HepG2 (cell line): Measurements from ENCODE around the gene HTR7. TPM values are rescaled to one million over a fixed set of nuclear protein-coding genes. Genes with fewer than 3 reads are reported as not detected.

ENCODE experiments used
- CENPT ChIP-seq: sonication (generic); formaldehyde crosslinking; IDR thresholded peaks from 2 replicates; pipeline ENCODE4 v1.8.0; 2022; ENCODE audit warnings: low read depth, mild to moderate bottlenecking, moderate library complexity, missing genetic modification reagents
- FOSL1 ChIP-seq: sonication (generic); formaldehyde crosslinking; IDR thresholded peaks from 2 replicates; pipeline ENCODE4 v1.9.0; 2021; ENCODE audit warnings: missing genetic modification reagents, borderline replicate concordance
- GATAD1 ChIP-seq: IDR thresholded peaks from 2 replicates; pipeline ENCODE4 v1.6.1; 2016; ENCODE audit warnings: missing genetic modification reagents, missing compliant biosample characterization
- NAIF1 ChIP-seq: sonication (generic); formaldehyde crosslinking; IDR thresholded peaks from 2 replicates; pipeline ENCODE4 v1.5.0; 2020; ENCODE audit warnings: mild to moderate bottlenecking, missing genetic modification reagents, borderline replicate concordance
- NFIC ChIP-seq: IDR thresholded peaks from 2 replicates; pipeline ENCODE4 v1.6.1; 2012; ENCODE audit warnings: mild to moderate bottlenecking, low read length, inconsistent platforms
- NR2F6 ChIP-seq, 2 experiments: IDR thresholded peaks; 2 replicates each; pipeline ENCODE4 v1.6.1; 2016; ENCODE audit warnings: antibody characterized with exemption in 1 of 2, mild to moderate bottlenecking in 1 of 2
- PTBP1 ChIP-seq: fragments of 200-400 bp; formaldehyde crosslinking; IDR thresholded peaks from 2 replicates; pipeline ENCODE4 v1.6.1; 2018; ENCODE audit warnings: low read length, low read depth; ENCODE audit not compliant: poor library complexity, severe bottlenecking
- SIX1 ChIP-seq: sonication (generic); formaldehyde crosslinking; IDR thresholded peaks from 2 replicates; pipeline ENCODE4 v1.4.0; 2020; ENCODE audit warnings: missing genetic modification reagents, borderline replicate concordance
- SOX13 ChIP-seq, 3 experiments: fragments of 450-650 bp in 1 of 3; sonication (generic) in 1 of 3; formaldehyde crosslinking in 1 of 3; IDR thresholded peaks in 2 of 3; conservative IDR thresholded peaks in 1 of 3; 2 replicates each; pipeline versions ENCODE4 v1.5.0 to v1.6.1; 2016 to 2020; ENCODE audit warnings: antibody characterized with exemption in 1 of 3, mild to moderate bottlenecking in 1 of 3, missing compliant biosample characterization in 1 of 3, missing genetic modification reagents in 1 of 3, moderate library complexity in 1 of 3
- SP1 ChIP-seq, 2 experiments: fragments of 450-650 bp in 1 of 2; sonication (generic) in 1 of 2; formaldehyde crosslinking in 1 of 2; IDR thresholded peaks; 2 replicates each; pipeline versions ENCODE4 v1.4.0 to v1.6.1; 2016 to 2020; ENCODE audit warnings: missing genetic modification reagents in 1 of 2
- SP5 ChIP-seq: IDR thresholded peaks from 2 replicates; pipeline ENCODE4 v1.6.1; 2016; ENCODE audit warnings: low read depth, borderline replicate concordance
- ZFP36L2 ChIP-seq: sonication (generic); formaldehyde crosslinking; IDR thresholded peaks from 2 replicates; pipeline ENCODE4 v1.4.0; 2020; ENCODE audit warnings: missing genetic modification reagents
- ZFP41 ChIP-seq: sonication (generic); formaldehyde crosslinking; IDR thresholded peaks from 2 replicates; pipeline ENCODE4 v1.4.0; 2020; ENCODE audit warnings: mild to moderate bottlenecking, missing genetic modification reagents, borderline replicate concordance
- ZKSCAN1 ChIP-seq: fragments of 150-350 bp; IDR thresholded peaks from 2 replicates; pipeline ENCODE4 v1.6.1; 2014; ENCODE audit warnings: low read length
- ZMYM3 ChIP-seq: sonication (generic); formaldehyde crosslinking; IDR thresholded peaks from 2 replicates; pipeline ENCODE4 v1.5.1; 2020; ENCODE audit warnings: mild to moderate bottlenecking, missing genetic modification reagents
- ZNF644 ChIP-seq: IDR thresholded peaks from 2 replicates; pipeline ENCODE4 v1.6.1; 2016; ENCODE audit warnings: low read depth
- ZNF749 ChIP-seq: sonication (generic); formaldehyde crosslinking; IDR thresholded peaks from 2 replicates; pipeline ENCODE4 v1.8.0; 2022; ENCODE audit warnings: mild to moderate bottlenecking, missing genetic modification reagents, moderate library complexity, borderline replicate concordance
- ZSCAN21 ChIP-seq: sonication (generic); formaldehyde crosslinking; IDR thresholded peaks from 2 replicates; pipeline ENCODE4 v1.8.0; 2022; ENCODE audit warnings: mild to moderate bottlenecking, missing genetic modification reagents, moderate library complexity, borderline replicate concordance
- polyA plus RNA-seq, 8 experiments: library from polyadenylated mRNA; depleted of rRNA in 3 of 8; stranded (reverse) in 7 of 8; unstranded in 1 of 8; fragments of >200 nt; fragmentation: Illumina TruSeq in 4 of 8; extraction: Trizol in 4 of 8; gene quantifications; 2 replicates each; pipeline versions ENCODE4 v1.2.1 to v1.2.3, GENCODE V29; 2011 to 2016; ENCODE audit warnings: low read depth in 4 of 8, missing spikeins in 1 of 8, mixed read lengths in 1 of 8; ENCODE audit not compliant: insufficient read depth in 1 of 8
- total RNA-seq, 5 experiments: library from RNA; depleted of rRNA; stranded (reverse); fragments of >200 nt; fragmentation: Illumina TruSeq; extraction: Trizol; gene quantifications; 2 replicates each; pipeline ENCODE4 v1.2.3, GENCODE V29; 2016; ENCODE audit warnings: low read depth in 1 of 5
- TF ChIP-seq, protein P1 (sequence below): IDR thresholded peaks from 2 replicates; pipeline ENCODE4 v1.6.1; 2016; ENCODE audit warnings: low read depth
- TF ChIP-seq, protein P2 (sequence below): sonication (generic); formaldehyde crosslinking; IDR thresholded peaks from 2 replicates; pipeline ENCODE4 v1.4.0; 2020; ENCODE audit warnings: missing genetic modification reagents, borderline replicate concordance
- TF ChIP-seq, protein P3 (sequence below): sonication (generic); formaldehyde crosslinking; IDR thresholded peaks from 2 replicates; pipeline ENCODE4 v1.9.0; 2022; ENCODE audit warnings: low read depth, missing genetic modification reagents

The HTR7 gene
- total and polyA plus RNA-seq, 2 of the 13 experiments (the other 11 are each of a cell fraction or from before 2014, with no cell fraction given) = 0.04 TPM; not detected in 1

DNA sequence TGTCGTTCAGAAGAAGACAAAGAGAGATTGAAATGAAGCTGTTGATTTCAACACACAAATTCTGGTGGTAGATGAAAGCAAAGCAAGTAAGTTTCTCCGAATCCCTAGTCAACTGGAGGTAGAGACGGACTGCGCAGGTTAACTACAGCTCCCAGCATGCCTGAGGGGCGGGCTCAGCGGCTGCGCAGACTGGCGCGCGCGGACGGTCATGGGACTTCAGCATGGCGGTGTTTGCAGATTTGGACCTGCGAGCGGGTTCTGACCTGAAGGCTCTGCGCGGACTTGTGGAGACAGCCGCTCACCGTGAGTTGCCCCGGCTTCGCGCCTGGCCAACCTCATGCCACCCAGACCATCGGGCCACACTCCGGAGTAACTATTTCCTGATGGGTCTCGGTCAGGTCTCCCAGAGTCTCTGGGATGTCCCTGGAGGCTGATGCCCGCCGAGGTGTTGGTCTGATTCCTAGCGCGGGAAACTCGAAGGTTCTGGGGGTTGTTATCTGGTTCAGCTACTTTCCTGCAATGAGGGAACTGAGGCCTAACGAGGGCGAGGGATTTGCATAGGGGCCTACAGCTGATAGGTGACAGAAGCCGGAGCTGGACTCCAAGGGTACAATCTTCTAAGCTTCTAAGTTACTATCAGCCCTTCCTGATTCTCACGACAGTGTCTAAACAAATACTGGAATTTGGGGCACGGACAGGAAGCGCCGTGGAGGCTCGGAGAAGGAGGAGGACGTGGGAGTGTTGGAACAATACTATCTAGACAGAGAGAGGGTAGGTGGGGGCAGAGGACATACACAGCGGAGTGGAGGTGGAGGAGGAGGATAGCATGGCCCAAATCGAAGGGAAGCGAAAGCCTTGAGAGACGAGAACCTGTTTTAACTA is 14.2 kb upstream of the HTR7 start, which contains the start of gene RPP30 (continued):
- TF ChIP-seq, protein P1, sequence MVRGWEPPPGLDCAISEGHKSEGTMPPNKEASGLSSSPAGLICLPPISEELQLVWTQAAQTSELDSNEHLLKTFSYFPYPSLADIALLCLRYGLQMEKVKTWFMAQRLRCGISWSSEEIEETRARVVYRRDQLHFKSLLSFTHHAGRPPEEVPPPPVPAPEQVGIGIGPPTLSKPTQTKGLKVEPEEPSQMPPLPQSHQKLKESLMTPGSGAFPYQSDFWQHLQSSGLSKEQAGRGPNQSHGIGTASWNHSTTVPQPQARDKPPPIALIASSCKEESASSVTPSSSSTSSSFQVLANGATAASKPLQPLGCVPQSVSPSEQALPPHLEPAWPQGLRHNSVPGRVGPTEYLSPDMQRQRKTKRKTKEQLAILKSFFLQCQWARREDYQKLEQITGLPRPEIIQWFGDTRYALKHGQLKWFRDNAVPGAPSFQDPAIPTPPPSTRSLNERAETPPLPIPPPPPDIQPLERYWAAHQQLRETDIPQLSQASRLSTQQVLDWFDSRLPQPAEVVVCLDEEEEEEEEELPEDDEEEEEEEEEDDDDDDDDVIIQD (CRISPR knock-in tag) = no peak
- peak; percentile 96 for TF ChIP-seq GATAD1 (CRISPR knock-in tag)
- peak; percentile 45; the same call in 1 of the 2 replicates for TF ChIP-seq ZFP41 (CRISPR knock-in tag)
- no peak for TF ChIP-seq ZMYM3 (CRISPR knock-in tag)
- TF ChIP-seq FOSL1 (CRISPR knock-in tag) = no peak
- TF ChIP-seq, protein P2, sequence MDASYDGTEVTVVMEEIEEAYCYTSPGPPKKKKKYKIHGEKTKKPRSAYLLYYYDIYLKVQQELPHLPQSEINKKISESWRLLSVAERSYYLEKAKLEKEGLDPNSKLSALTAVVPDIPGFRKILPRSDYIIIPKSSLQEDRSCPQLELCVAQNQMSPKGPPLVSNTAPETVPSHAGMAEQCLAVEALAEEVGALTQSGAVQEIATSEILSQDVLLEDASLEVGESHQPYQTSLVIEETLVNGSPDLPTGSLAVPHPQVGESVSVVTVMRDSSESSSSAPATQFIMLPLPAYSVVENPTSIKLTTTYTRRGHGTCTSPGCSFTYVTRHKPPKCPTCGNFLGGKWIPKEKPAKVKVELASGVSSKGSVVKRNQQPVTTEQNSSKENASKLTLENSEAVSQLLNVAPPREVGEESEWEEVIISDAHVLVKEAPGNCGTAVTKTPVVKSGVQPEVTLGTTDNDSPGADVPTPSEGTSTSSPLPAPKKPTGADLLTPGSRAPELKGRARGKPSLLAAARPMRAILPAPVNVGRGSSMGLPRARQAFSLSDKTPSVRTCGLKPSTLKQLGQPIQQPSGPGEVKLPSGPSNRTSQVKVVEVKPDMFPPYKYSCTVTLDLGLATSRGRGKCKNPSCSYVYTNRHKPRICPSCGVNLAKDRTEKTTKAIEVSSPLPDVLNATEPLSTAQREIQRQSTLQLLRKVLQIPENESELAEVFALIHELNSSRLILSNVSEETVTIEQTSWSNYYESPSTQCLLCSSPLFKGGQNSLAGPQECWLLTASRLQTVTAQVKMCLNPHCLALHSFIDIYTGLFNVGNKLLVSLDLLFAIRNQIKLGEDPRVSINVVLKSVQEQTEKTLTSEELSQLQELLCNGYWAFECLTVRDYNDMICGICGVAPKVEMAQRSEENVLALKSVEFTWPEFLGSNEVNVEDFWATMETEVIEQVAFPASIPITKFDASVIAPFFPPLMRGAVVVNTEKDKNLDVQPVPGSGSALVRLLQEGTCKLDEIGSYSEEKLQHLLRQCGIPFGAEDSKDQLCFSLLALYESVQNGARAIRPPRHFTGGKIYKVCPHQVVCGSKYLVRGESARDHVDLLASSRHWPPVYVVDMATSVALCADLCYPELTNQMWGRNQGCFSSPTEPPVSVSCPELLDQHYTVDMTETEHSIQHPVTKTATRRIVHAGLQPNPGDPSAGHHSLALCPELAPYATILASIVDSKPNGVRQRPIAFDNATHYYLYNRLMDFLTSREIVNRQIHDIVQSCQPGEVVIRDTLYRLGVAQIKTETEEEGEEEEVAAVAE (CRISPR knock-in tag) = 0 out of 2 replicates have a peak, but pooled peaks have one; percentile 10
- TF ChIP-seq NR2F6 (IDR thresholded peaks at IDR 0.05) = no peak
- no peak for TF ChIP-seq NR2F6 (CRISPR knock-in tag; IDR thresholded peaks at IDR 0.05)
- TF ChIP-seq SP1 (IDR thresholded peaks at IDR 0.05) = no peak
- TF ChIP-seq SP1 (CRISPR knock-in tag; IDR thresholded peaks at IDR 0.05) = peak; percentile 93
- TF ChIP-seq ZNF644 = no peak
- TF ChIP-seq ZSCAN21 (CRISPR knock-in tag) = no peak; the same call in 1 of the 2 replicates
- no peak for TF ChIP-seq NAIF1 (CRISPR knock-in tag)
- no peak for TF ChIP-seq ZNF749 (CRISPR knock-in tag)
- TF ChIP-seq, protein P3, sequence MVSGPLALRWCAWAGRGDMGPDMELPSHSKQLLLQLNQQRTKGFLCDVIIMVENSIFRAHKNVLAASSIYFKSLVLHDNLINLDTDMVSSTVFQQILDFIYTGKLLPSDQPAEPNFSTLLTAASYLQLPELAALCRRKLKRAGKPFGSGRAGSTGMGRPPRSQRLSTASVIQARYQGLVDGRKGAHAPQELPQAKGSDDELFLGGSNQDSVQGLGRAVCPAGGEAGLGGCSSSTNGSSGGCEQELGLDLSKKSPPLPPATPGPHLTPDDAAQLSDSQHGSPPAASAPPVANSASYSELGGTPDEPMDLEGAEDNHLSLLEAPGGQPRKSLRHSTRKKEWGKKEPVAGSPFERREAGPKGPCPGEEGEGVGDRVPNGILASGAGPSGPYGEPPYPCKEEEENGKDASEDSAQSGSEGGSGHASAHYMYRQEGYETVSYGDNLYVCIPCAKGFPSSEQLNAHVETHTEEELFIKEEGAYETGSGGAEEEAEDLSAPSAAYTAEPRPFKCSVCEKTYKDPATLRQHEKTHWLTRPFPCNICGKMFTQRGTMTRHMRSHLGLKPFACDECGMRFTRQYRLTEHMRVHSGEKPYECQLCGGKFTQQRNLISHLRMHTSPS (CRISPR knock-in tag) = no peak
- no peak for TF ChIP-seq SIX1 (CRISPR knock-in tag)
- TF ChIP-seq PTBP1 = peak; percentile 40
- peak; percentile 60 for TF ChIP-seq SP5 (CRISPR knock-in tag)
- no peak for TF ChIP-seq SOX13 (IDR thresholded peaks at IDR 0.05)
- no peak; a peak in 1 of 4 replicates for TF ChIP-seq SOX13 (CRISPR knock-in tag; conservative IDR thresholded peaks at IDR 0.05 in 1 of 2, IDR thresholded peaks at IDR 0.05 in 1 of 2)
- TF ChIP-seq NFIC = no peak
- TF ChIP-seq ZKSCAN1 = no peak
- no peak for TF ChIP-seq CENPT
- no peak for TF ChIP-seq ZFP36L2
